Upper lobe of right lung (tissue), 1 donor: ENCODE data around the gene RPL9. TPM values are rescaled to one million over a fixed set of nuclear protein-coding genes. Genes with fewer than 3 reads are reported as not detected.

Source experiments
- ATAC-seq: fragments of 200-7000 bp; cut with Tn5 transposase; one replicate; pipeline ENCODE4 v1.9.1; 2020; ENCODE audit warnings: mild to moderate bottlenecking, moderate library complexity
- DNase-seq: peaks from one replicate; pipeline ENCODE4 v3.0.0-alpha.2; 2020
- H3K27ac ChIP-seq: fragments of 200-600 bp; one replicate; pipeline ENCODE4 v1.8.0; 2022
- H3K27me3 ChIP-seq: fragments of 200-600 bp; one replicate; pipeline ENCODE4 v1.8.0; 2022; ENCODE audit warnings: mild to moderate bottlenecking
- H3K36me3 ChIP-seq: fragments of 200-600 bp; one replicate; pipeline ENCODE4 v1.8.0; 2022
- H3K4me1 ChIP-seq: fragments of 200-600 bp; one replicate; pipeline ENCODE4 v1.8.0; 2022
- H3K4me3 ChIP-seq: fragments of 200-600 bp; one replicate; pipeline ENCODE4 v1.8.0; 2022; ENCODE audit warnings: mild to moderate bottlenecking
- H3K9me3 ChIP-seq: fragments of 200-600 bp; one replicate; pipeline ENCODE4 v1.8.0; 2022
- intact Hi-C: fragments of 100-400 bp; cut with DNase I; formaldehyde crosslinking; loops from one replicate; pipeline ENCODE4 v1.11.0; 2022
- total RNA-seq: library from RNA; stranded (reverse); fragmentation: NEBNext Ultra II Directional; extraction: Animal tissue kit (Norgen Biotek cat#: 25700); gene quantifications from one replicate; pipeline ENCODE4 v1.2.1, GENCODE V29; 2021
- TF ChIP-seq, protein P1 (sequence below): fragments of 200-600 bp; IDR thresholded peaks from one replicate; pipeline ENCODE4 v1.8.0; 2022; ENCODE audit warnings: antibody characterized with exemption
- donor health status: DM: no; HTN: yes; CAD: no; lungs with severe emphysema.

The RPL9 gene
- total RNA-seq, 1 donor from 2014 or later, result 1,204 TPM

DNA sequence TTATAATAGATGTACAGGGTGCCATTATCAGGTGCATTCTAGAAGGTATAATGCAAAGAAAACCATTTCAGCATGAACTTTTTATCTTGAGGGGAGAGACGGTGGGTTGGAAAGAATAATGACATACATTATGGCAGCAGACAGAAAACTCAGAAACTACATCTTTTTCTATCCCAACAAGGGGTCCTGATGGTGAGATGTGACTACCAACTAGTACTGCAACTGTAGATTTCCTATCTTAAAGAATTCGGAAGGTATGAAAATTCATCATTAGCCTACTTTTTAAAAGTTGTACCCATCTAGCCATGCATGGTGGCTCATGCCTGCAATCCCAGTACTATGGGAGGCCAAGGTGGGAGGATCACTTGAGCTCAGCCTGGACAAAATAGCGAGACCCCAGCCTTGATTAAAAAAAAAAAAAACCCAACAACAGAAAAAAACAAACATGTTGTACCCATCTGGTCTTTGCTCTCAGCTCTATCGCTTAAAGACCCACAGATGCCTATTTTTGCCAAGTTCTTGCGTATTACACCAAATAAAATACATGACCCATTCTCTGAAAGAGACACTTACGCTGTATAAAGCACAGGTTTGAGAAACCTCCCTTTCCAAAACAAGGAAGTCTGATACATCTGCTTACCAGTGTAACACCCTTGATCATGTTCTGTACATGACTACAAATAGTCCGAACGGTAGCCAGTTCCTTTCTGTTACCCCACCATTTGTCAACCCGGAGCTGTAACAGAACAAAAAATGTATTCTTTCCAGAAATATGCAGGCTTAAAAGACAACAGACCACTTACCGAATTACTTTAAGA, 1.6 kb downstream of the RPL9 start:
- Histone ChIP-seq H3K36me3 (peaks cover 64% of the 10 kb centered on the region), H3K9me3 (no peaks in the 10 kb centered on the region), H3K4me3 (peak overlapping the region; percentile 81), H3K27ac (peak overlapping the region; percentile 97), H3K4me1 (peaks cover 16% of the 10 kb centered on the region), H3K27me3 (no peaks in the 10 kb centered on the region)
- TF ChIP-seq, protein P1, sequence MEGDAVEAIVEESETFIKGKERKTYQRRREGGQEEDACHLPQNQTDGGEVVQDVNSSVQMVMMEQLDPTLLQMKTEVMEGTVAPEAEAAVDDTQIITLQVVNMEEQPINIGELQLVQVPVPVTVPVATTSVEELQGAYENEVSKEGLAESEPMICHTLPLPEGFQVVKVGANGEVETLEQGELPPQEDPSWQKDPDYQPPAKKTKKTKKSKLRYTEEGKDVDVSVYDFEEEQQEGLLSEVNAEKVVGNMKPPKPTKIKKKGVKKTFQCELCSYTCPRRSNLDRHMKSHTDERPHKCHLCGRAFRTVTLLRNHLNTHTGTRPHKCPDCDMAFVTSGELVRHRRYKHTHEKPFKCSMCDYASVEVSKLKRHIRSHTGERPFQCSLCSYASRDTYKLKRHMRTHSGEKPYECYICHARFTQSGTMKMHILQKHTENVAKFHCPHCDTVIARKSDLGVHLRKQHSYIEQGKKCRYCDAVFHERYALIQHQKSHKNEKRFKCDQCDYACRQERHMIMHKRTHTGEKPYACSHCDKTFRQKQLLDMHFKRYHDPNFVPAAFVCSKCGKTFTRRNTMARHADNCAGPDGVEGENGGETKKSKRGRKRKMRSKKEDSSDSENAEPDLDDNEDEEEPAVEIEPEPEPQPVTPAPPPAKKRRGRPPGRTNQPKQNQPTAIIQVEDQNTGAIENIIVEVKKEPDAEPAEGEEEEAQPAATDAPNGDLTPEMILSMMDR, result no peak
- ATAC-seq, result no peak
- intact Hi-C loops, result no loop called here
- no peak for DNase-seq

DNA sequence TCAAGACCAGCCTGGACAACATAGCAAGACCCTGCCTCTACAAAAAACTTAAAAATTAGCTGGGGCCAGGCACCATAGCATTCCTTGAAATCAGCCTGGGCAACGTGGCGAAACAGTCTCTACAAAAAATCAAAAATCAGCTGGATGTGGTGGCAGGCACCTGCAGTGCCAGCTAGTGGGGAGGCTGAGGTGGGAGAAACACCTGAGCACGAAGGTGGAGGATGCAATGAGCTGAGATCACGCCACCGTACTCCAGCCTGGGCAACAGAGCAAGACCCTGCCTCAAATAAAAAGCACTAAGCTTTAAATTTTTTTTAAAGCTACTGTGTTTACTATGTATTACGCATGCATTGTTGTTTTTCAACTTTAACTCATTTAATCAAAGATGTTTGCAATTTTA, 3.2 kb downstream of the RPL9 start:
- ATAC-seq (no peak), DNase-seq (no peak)
- Histone ChIP-seq H3K27ac (no peak overlapping the region), H3K27me3 (no peaks in the 10 kb centered on the region), H3K36me3 (peaks cover 75% of the 10 kb centered on the region), H3K9me3 (no peaks in the 10 kb centered on the region), H3K4me1 (peaks cover 16% of the 10 kb centered on the region), H3K4me3 (no peak overlapping the region)
- intact Hi-C loops, result no loop called here
- TF ChIP-seq, protein P1, result no peak

DNA sequence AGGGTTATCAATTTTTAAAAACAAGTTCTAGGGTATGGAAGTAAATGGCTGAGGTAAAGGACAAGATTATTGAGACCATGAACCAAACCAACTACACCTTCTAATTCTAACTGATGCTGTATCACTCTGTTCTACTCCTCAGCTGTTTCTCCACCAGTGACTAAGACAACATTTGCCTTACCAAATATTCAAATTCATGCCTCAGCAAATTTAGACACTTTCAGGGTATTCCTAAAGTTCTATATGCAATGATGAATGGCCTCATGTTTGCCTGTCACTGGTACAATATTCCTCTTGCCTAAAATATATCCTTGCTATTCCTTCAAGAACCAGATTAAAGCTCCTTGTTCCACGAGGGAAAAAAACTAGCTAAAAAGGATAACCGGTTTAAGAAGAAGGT, 5.0 kb downstream of the RPL9 start:
- Histone ChIP-seq H3K36me3 (peaks cover 79% of the 10 kb centered on the region), H3K27me3 (no peaks in the 10 kb centered on the region), H3K27ac (no peak overlapping the region), H3K4me3 (no peak overlapping the region), H3K4me1 (peaks cover 16% of the 10 kb centered on the region), H3K9me3 (no peaks in the 10 kb centered on the region)
- ATAC-seq, result no peak
- TF ChIP-seq, protein P1, result no peak
- DNase-seq, result no peak
- intact Hi-C loops, result no loop called here

DNA sequence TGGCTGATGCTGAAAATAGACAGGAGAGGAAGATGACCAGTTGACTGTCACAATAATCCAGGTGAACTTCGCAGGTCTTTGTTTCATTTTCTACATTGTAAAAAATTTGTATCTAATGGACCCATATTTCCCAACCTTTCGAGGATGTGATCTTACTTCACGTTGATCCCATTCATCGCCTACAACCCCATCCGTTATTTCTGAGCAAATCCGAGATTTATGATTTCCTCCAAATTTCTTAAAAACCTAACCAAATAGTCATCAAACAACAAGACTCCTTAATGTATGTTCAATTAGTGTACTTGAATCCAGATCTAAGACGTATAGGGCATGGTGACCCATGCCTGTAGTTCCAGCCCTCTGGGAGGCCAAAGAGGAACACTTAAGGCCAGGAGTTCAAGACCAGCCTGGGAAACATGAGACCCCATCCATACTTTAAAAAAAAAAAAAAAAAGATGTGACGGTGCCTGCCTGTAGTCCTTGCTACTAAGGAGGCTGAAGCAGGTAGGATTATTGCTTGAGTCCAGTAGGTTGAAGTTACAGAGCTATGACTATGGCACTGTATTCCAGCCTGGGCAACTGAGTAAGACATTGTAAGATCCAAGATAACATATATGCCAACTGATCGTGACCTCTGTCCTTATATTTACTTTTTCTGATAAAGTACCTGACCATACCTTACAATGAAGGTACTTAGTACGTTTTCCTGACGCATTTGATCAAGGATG, 5.7 kb downstream of the RPL9 start:
- peaks cover 79% of the 10 kb centered on the region for H3K36me3 ChIP-seq
- no peaks in the 10 kb centered on the region for H3K9me3 ChIP-seq
- TF ChIP-seq, protein P1, result no peak
- ATAC-seq (no peak), DNase-seq (no peak)
- intact Hi-C loops, result no loop called here
- H3K27ac ChIP-seq, result no peak overlapping the region
- H3K4me1 ChIP-seq, result peaks cover 16% of the 10 kb centered on the region
- no peaks in the 10 kb centered on the region for H3K27me3 ChIP-seq
- H3K4me3 ChIP-seq, result no peak overlapping the region

DNA sequence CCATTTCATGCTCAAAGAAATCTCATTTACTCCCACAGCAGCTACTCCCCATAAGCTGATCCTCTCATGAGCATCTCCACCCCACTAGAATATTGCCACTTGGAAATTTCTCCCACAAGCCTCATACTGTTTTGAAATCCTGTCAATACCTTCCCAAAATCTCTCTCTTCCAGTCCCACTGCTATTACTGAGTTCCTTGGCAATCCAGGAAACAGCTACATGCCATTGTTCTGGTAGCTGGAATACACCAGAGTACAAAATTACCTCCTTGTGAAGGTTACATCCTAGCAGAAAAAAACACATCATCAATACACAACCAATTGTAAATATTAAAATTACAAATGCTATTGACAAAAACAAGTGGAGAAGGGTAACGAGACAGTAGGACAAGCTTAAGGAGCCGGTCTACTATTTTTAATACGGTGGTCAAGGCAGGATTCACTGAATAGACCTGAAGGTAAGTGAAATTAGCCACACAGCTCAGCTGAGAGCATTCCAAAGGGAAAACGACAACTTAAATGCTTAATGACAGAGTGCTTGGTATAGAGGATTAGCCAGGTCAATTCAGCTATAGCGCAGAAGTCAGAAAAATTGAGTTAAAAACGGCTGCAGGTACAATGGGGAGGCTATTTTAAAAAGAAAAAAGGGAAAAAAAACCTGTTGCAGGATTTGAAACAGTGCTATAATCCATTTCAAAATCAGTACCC, 6.4 kb downstream of the RPL9 start:
- H3K27me3 ChIP-seq, result no peaks in the 10 kb centered on the region
- H3K27ac ChIP-seq, result no peak overlapping the region
- H3K4me3 ChIP-seq, result no peak overlapping the region
- peaks cover 17% of the 10 kb centered on the region for H3K4me1 ChIP-seq
- H3K9me3 ChIP-seq, result no peaks in the 10 kb centered on the region
- ATAC-seq (no peak), DNase-seq (no peak)
- intact Hi-C loops, result no loop called here
- peaks cover 72% of the 10 kb centered on the region for H3K36me3 ChIP-seq
- TF ChIP-seq, protein P1, result no peak
